ENCODE results near the gene ST14.

ST14 gene

GRCh38 chr11:130183878-130184610 is 24.5 kb downstream of the ST14 start:
- H3K36me3 ChIP-seq (replicated peaks; ENCODE audit: insufficient read depth, low read length): no peaks in the 10 kb centered on the region
- no peak overlapping the region for H3K4me2 ChIP-seq (ENCODE audit: low read depth, low read length)
- 0 out of 2 replicates have a peak, but pooled peaks cover 3% of the 10 kb centered on the region for H4K20me1 ChIP-seq (ENCODE audit: insufficient read depth, low read length)
- H3K9me2 ChIP-seq (replicated peaks; ENCODE audit: insufficient read depth, low read length): no peaks in the 10 kb centered on the region
- H3F3A ChIP-seq (ENCODE audit: insufficient read depth, low read length): peaks cover 36% of the 10 kb centered on the region
- no peak for TF ChIP-seq EZH2 (optimal IDR thresholded peaks at IDR 0.05; ENCODE audit: low read depth, low read length)
- H3K27ac ChIP-seq (ENCODE audit: low read length): no peak overlapping the region
- H3K4me1 ChIP-seq (ENCODE audit: low read length): peaks cover 31% of the 10 kb centered on the region
- H3K79me2 ChIP-seq (ENCODE audit: low read length): peaks cover 94% of the 10 kb centered on the region
- no peak overlapping the region for H2AFZ ChIP-seq (ENCODE audit: low read length)
- no peak overlapping the region for H3K9ac ChIP-seq (ENCODE audit: low read length)
- H3K27me3 ChIP-seq (replicated peaks; ENCODE audit: insufficient read depth, low read length): no peaks in the 10 kb centered on the region
- H3K4me3 ChIP-seq (ENCODE audit: low read length): no peak overlapping the region
- no peak for DNase-seq
- H3K9me3 ChIP-seq (replicated peaks; ENCODE audit: insufficient read depth, low read length): no peaks in the 10 kb centered on the region

- Histone ChIP-seq H3K4me2 (ENCODE audit: low read depth, low read length) (no peak overlapping the region), H3K4me3 (ENCODE audit: low read length) (no peak overlapping the region), H3F3A (ENCODE audit: insufficient read depth, low read length) (peaks cover 5% of the 10 kb centered on the region), H3K9me3 (replicated peaks; ENCODE audit: insufficient read depth, low read length) (no peaks in the 10 kb centered on the region), H3K9ac (ENCODE audit: low read length) (no peak overlapping the region), H4K20me1 (ENCODE audit: insufficient read depth, low read length) (0 out of 2 replicates have a peak, but pooled peaks cover 3% of the 10 kb centered on the region), H3K9me2 (replicated peaks; ENCODE audit: insufficient read depth, low read length) (no peaks in the 10 kb centered on the region), H3K4me1 (ENCODE audit: low read length) (peaks cover 3% of the 10 kb centered on the region; the same call in 1 of the 2 replicates), H2AFZ (ENCODE audit: low read length) (no peak overlapping the region), H3K36me3 (replicated peaks; ENCODE audit: insufficient read depth, low read length) (no peaks in the 10 kb centered on the region), H3K27me3 (replicated peaks; ENCODE audit: insufficient read depth, low read length) (no peaks in the 10 kb centered on the region), H3K79me2 (ENCODE audit: low read length) (peaks cover 87% of the 10 kb centered on the region), H3K27ac (ENCODE audit: low read length) (no peak overlapping the region)
- TF ChIP-seq EZH2phosphoT487 (IDR thresholded peaks at IDR 0.05; ENCODE audit: low read length): no peak
- TF ChIP-seq EZH2 (optimal IDR thresholded peaks at IDR 0.05; ENCODE audit: low read depth, low read length): no peak
- TF ChIP-seq CTCF (IDR thresholded peaks at IDR 0.05; ENCODE audit: low read length): no peak
- no peak for DNase-seq
These were observed 27.5 kb downstream of the ST14 start for GRCh38 chr11:130187096-130187495.

GRCh38 chr11:130188047-130188446 is 28.5 kb downstream of the ST14 start:
- H4K20me1 ChIP-seq (ENCODE audit: insufficient read depth, low read length): 0 out of 2 replicates have a peak, but pooled peaks cover 3% of the 10 kb centered on the region
- H3K27ac ChIP-seq (ENCODE audit: low read length): no peak overlapping the region
- H3F3A ChIP-seq (ENCODE audit: insufficient read depth, low read length): no peaks in the 10 kb centered on the region
- H3K9me2 ChIP-seq (replicated peaks; ENCODE audit: insufficient read depth, low read length): no peaks in the 10 kb centered on the region
- peaks cover 77% of the 10 kb centered on the region for H3K79me2 ChIP-seq (ENCODE audit: low read length)
- H3K4me1 ChIP-seq (ENCODE audit: low read length): no peaks in the 10 kb centered on the region
- no peak overlapping the region for H3K4me2 ChIP-seq (ENCODE audit: low read depth, low read length)
- H3K9ac ChIP-seq (ENCODE audit: low read length): no peak overlapping the region
- no peaks in the 10 kb centered on the region for H3K36me3 ChIP-seq (replicated peaks; ENCODE audit: insufficient read depth, low read length)
- H2AFZ ChIP-seq (ENCODE audit: low read length): no peak overlapping the region
- TF ChIP-seq EZH2phosphoT487 (IDR thresholded peaks at IDR 0.05; ENCODE audit: low read length): no peak
- no peak for TF ChIP-seq CTCF (IDR thresholded peaks at IDR 0.05; ENCODE audit: low read length)
- TF ChIP-seq EZH2 (optimal IDR thresholded peaks at IDR 0.05; ENCODE audit: low read depth, low read length): no peak
- no peak for DNase-seq
- no peaks in the 10 kb centered on the region for H3K27me3 ChIP-seq (replicated peaks; ENCODE audit: insufficient read depth, low read length)
- H3K4me3 ChIP-seq (ENCODE audit: low read length): no peak overlapping the region
- H3K9me3 ChIP-seq (replicated peaks; ENCODE audit: insufficient read depth, low read length): no peaks in the 10 kb centered on the region

All from MM.1S (cell line).